Stimulated activated naive CD8-positive, alpha-beta T cell treated with anti-CD3 and anti-CD28 coated beads, Interleukin-15, amount 100 ng/mL, for 72 hours (primary cell): ENCODE results near the gene PRKAA2.
"Not testable (repeated sequence)": the region's sequence is repeated elsewhere in the genome, so short reads cannot be mapped to it uniquely, and the experiment has no call there.

Experiments
- ATAC-seq: fragments of 150-1000 bp; cut with Tn5 transposase; 2 replicates; pipeline ENCODE4 v1.10.0; 2021; ENCODE audit warnings: mild to moderate bottlenecking, moderate library complexity
- DNase-seq, 2 donors: peaks; one replicate each; pipeline ENCODE4 v3.0.0; 2021 to 2022
- H3K27ac Mint-ChIP-seq, 2 donors: one replicate each; pipeline ENCODE4 v1.8.0; 2022; ENCODE audit warnings: mild to moderate bottlenecking in 2 of 2, mixed read lengths in 2 of 2, moderate library complexity in 2 of 2
- H3K27me3 Mint-ChIP-seq: one replicate; pipeline ENCODE4 v1.8.0; 2022; ENCODE audit warnings: mixed read lengths
- H3K4me1 Mint-ChIP-seq: one replicate; pipeline ENCODE4 v1.8.0; 2022; ENCODE audit warnings: mild to moderate bottlenecking, mixed read lengths
- H3K4me3 Mint-ChIP-seq, 2 donors: one replicate each; pipeline ENCODE4 v1.8.0; 2022; ENCODE audit warnings: mild to moderate bottlenecking in 2 of 2, mixed read lengths in 2 of 2, moderate library complexity in 1 of 2
- H3K9me3 Mint-ChIP-seq, 2 donors: one replicate each; pipeline ENCODE4 v1.8.0; 2022; ENCODE audit warnings: mixed read lengths in 2 of 2

The PRKAA2 gene

DNA sequence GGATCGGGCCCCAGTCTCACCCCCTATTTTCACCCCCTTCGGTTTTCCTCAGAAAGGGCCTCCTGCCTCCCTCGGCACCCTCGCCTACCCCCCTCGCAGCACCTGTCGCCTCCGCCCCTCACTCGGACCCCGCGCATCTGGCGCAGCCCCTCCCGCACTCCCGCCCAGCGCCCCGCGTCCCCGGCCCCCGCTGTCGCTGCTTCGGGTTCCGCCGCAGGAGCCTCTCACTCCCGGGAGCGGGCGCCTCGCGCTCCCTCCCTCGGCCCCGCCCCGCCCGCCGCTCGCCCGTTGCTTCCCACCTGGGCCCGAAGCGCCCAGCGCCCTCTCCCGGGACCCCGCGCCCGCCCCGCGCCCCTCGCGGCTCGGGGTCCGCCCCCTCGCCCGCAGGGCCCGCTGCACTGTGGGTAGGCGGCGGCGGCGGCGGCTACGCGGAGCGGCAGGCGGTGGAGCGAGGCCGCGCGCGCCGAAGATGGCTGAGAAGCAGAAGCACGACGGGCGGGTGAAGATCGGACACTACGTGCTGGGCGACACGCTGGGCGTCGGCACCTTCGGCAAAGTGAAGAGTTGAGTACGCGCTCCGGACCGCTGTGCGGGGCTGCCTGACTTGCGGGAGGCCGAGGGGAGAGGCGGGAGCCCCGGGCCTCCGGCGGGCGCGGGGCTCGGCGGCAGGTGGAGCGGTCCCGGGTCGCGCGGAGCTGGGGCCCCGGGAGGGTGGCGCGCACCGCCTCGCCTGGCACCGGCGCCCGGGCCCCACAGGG, at the start of gene PRKAA2:
TSS of gene PRKAA2 (plus strand) at position 396 of the 758 bp plus-strand sequence. CDS start at position 470, 74 bp downstream.
- no peaks in the 10 kb centered on the region for H3K9me3 Mint-ChIP-seq
- H3K4me1 Mint-ChIP-seq = peaks cover 20% of the 10 kb centered on the region
- DNase-seq = no peak
- peaks cover 64% of the 10 kb centered on the region for H3K27me3 Mint-ChIP-seq
- peak; percentile 64 for ATAC-seq
- H3K4me3 Mint-ChIP-seq = peak within 1 kb of the TSS; percentile 69 to 79
- H3K27ac Mint-ChIP-seq = peak within 1 kb of the TSS in 1 of 2 donors; percentile 83

DNA sequence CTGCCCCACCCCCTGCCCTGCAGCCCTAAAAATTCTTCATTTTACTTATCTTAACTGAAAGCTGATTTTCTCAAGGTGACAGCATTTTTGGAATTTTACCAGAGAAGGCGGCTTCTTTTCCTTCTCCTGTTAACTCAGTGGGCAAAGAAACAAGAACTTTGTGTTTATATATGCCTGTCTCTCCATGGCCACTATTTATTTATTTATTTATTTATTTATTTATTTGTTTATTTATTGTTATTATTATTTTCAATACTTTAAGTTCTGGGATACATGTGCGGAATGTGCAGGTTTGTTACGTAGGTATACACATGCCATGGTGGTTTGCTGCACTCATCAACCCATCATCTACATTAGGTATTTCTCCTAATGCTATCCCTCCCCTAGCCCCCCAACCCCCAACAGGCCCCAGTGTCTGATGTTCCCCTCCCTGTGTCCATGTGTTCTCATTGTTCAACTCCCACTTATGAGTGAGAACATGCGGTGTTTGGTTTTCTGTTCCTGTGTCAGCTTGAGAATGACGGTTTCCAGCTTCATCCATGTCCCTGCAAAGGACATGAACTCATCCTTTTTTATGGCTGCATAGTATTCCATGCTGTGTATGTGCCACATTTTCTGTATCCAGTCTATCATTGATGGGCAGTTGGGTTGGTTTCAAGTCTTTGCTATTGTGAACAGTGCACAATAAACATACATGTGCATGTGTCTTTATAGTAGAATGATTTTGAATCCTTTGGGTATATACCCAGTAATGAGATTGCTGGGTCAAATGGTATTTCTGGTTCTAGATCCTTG, 49.5 kb upstream of the PRKAA2 start:
- H3K4me3 Mint-ChIP-seq = not testable (repeated sequence)

GRCh38 chr1:56610097-56610496, 35.0 kb upstream of the PRKAA2 start:
- Mint-ChIP-seq H3K9me3 (peaks cover 16 to 18% of the 10 kb centered on the region in 2 donors), H3K27me3 (peaks cover 14% of the 10 kb centered on the region)
- H3K27ac Mint-ChIP-seq, ATAC-seq, H3K4me1 Mint-ChIP-seq, H3K4me3 Mint-ChIP-seq, DNase-seq: not testable (repeated sequence)

More for the DNA sequence above, 49.5 kb upstream of the PRKAA2 start:
- H3K9me3 Mint-ChIP-seq, ATAC-seq, H3K27ac Mint-ChIP-seq, H3K27me3 Mint-ChIP-seq, H3K4me1 Mint-ChIP-seq, DNase-seq: not testable (repeated sequence)

DNA sequence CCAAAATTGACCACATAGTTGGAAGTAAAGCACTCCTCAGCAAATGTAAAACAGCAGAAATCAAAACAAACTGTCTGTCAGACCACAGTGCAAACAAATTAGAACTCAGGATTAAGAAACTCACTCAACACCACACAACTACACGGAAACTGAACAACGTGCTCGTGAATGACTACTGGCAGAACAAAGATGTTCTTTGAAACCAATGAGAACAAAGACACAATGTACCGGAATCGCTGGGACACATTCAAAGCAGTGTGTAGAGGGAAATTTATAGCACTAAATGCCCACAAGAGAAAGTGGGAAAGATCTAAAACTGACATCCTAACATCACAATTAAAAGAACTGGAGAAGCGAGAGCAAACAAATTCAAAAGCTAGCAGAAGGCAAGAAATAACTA, 34.3 kb upstream of the PRKAA2 start:
- not testable (repeated sequence) for H3K4me1 Mint-ChIP-seq, H3K27me3 Mint-ChIP-seq, ATAC-seq, DNase-seq, H3K4me3 Mint-ChIP-seq
- Mint-ChIP-seq H3K27ac (peak overlapping the region in 1 of 2 donors; percentile 53), H3K9me3 (peaks cover 16 to 18% of the 10 kb centered on the region in 2 donors)

DNA sequence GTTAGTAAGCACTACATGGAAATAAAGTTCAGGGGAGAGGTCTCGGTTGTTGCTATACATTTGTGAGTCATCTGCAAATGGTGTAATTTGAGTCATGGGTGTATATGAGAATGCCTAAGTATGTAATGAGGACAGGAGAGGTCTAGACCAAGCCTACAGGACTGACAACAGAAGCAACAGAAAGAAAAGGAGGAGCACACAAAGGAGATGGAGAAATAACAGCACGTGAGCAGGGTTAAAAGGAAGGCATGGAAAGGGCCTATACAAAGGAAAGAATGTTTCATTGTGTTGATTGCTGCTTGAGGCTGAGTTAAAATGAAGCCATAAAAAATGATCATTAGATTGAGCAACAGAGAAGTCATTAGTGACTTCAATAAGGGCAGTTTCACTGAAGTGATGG, 28.0 kb upstream of the PRKAA2 start:
- no peak for DNase-seq
- Mint-ChIP-seq H3K4me1 (no peaks in the 10 kb centered on the region), H3K27me3 (no peaks in the 10 kb centered on the region), H3K4me3 (no peak overlapping the region), H3K9me3 (peaks cover 5 to 7% of the 10 kb centered on the region in 2 donors), H3K27ac (no peak overlapping the region)
- no peak for ATAC-seq

DNA sequence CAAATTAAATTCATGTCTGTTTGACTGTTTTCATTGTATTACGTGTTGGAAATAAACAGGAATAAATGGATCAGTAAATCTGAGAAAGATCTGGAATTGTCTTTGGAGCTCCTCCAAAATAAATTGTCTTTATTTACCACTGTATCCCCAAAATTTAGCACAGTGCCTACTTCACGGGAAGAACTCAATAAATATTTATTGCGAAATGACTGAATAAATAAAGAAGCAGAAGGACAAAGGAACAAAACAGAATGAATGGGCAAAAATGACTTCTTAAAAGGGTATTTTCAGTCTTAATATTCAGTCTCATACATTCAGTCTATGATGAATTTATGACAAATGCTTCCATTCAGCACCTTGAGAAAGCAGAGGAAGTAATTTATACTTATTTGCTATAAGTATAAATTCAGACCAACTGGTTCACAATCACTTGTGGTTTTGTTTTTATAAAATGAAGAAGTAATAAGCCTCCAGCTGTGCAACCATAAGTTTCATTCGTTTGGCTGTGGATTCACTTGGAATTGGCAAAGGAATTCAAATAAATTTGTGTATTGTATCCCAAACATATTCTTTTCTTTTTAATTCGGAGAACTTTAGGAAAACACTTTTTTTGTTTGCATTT, 19.2 kb upstream of the PRKAA2 start:
- Mint-ChIP-seq H3K4me1 (no peaks in the 10 kb centered on the region), H3K27me3 (no peaks in the 10 kb centered on the region), H3K4me3 (no peak overlapping the region), H3K27ac (no peak overlapping the region), H3K9me3 (peaks cover 0 to 12% of the 10 kb centered on the region in 2 donors)
- ATAC-seq (no peak), DNase-seq (no peak)

DNA sequence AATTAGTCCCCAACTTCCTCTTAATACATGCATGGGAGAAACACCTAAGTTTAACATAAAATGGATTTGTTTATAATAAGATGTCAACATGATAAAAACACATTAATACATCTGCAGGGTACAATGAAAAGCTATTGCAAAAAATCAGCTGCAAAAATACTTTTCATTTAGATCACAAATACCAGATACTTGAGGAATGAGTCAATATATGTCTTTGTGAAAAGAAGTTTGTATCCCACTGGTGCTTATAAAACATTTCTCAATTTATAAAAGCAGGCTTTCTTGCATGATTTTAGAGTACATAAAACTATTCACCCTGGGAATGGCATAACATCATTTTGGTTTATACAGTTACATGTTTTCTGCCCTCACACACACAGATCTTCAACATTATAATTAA, 18.6 kb upstream of the PRKAA2 start:
- H3K4me1 Mint-ChIP-seq = no peaks in the 10 kb centered on the region
- H3K27me3 Mint-ChIP-seq = no peaks in the 10 kb centered on the region
- H3K4me3 Mint-ChIP-seq = no peak overlapping the region
- ATAC-seq (no peak), DNase-seq (no peak)
- H3K27ac Mint-ChIP-seq = peak overlapping the region in 1 of 2 donors; percentile 15
- H3K9me3 Mint-ChIP-seq = peaks cover 0 to 12% of the 10 kb centered on the region in 2 donors

GRCh38 chr1:56627019-56627635, 18.0 kb upstream of the PRKAA2 start:
- Mint-ChIP-seq H3K4me1 (no peaks in the 10 kb centered on the region), H3K27me3 (no peaks in the 10 kb centered on the region), H3K4me3 (no peak overlapping the region), H3K9me3 (peaks cover 0 to 12% of the 10 kb centered on the region in 2 donors), H3K27ac (no peak overlapping the region)
- DNase-seq (no peak), ATAC-seq (no peak)

GRCh38 chr1:56627636-56628039, 17.5 kb upstream of the PRKAA2 start:
- no peak for DNase-seq
- Mint-ChIP-seq H3K4me3 (no peak overlapping the region), H3K9me3 (peaks cover 0 to 8% of the 10 kb centered on the region in 2 donors), H3K27me3 (no peaks in the 10 kb centered on the region), H3K4me1 (no peaks in the 10 kb centered on the region), H3K27ac (no peak overlapping the region)
- ATAC-seq = no peak

DNA sequence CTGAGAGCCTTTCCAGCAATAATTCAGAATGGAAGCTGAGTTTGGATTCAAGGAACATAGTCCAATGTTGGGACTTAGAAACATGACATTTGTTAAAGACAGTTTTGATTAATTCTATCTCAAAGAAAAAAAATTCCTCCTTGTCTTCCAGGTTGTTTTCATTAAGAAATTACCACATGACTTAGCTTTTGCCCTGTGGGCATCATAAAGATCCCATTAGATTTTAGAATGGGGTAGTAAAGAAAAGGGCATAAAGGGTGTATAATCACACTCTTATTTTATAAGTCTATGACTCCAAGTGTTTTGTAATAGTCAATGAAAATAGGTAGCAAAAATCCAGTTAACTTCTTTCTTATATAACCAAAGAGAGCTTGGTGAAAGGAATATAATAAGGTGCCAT, 14.3 kb upstream of the PRKAA2 start:
- H3K4me1 Mint-ChIP-seq = no peaks in the 10 kb centered on the region
- no peak overlapping the region for H3K27ac Mint-ChIP-seq
- no peak for DNase-seq
- no peak for ATAC-seq
- H3K27me3 Mint-ChIP-seq = no peaks in the 10 kb centered on the region
- no peaks in the 10 kb centered on the region for H3K9me3 Mint-ChIP-seq
- no peak overlapping the region for H3K4me3 Mint-ChIP-seq

- H3K4me3 Mint-ChIP-seq = no peak overlapping the region
- no peaks in the 10 kb centered on the region for H3K4me1 Mint-ChIP-seq
- DNase-seq (no peak), ATAC-seq (no peak)
- no peak overlapping the region for H3K27ac Mint-ChIP-seq
- H3K27me3 Mint-ChIP-seq = no peaks in the 10 kb centered on the region
- no peaks in the 10 kb centered on the region for H3K9me3 Mint-ChIP-seq
Observed at GRCh38 chr1:56631901-56632300, 13.2 kb upstream of the PRKAA2 start.

GRCh38 chr1:56634981-56635380, 10.1 kb upstream of the PRKAA2 start:
- Mint-ChIP-seq H3K4me1 (no peaks in the 10 kb centered on the region), H3K27me3 (no peaks in the 10 kb centered on the region), H3K4me3 (no peak overlapping the region), H3K27ac (no peak overlapping the region), H3K9me3 (no peaks in the 10 kb centered on the region)
- no peak for ATAC-seq
- no peak for DNase-seq

GRCh38 chr1:56638248-56638647, 6.9 kb upstream of the PRKAA2 start:
- ATAC-seq = no peak

DNA sequence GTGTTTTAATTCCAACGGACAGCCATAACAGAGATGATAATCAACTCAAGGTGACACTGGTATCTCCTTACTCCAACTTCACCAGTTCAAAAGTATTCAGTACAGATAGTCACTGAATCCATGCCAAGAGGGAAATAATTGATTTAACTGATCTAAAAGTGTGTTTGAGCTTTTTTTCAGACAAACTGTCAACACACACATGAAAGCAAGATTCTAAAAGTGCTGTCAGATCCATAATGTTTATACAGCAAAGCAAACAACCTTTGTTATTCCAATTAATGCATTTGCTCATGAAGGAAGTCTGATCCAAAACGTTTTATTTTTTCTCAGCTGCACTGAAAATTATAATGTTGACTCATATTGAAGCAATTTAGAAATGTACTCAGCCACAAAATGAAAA, 5.9 kb upstream of the PRKAA2 start:
- H3K9me3 Mint-ChIP-seq = no peaks in the 10 kb centered on the region
- ATAC-seq (no peak), DNase-seq (no peak)
- H3K4me3 Mint-ChIP-seq = no peak overlapping the region
- H3K4me1 Mint-ChIP-seq = peaks cover under 1% of the 10 kb centered on the region
- H3K27me3 Mint-ChIP-seq = peaks cover 13% of the 10 kb centered on the region
- H3K27ac Mint-ChIP-seq = no peak overlapping the region

More at GRCh38 chr1:56638248-56638647, 6.9 kb upstream of the PRKAA2 start:
- Mint-ChIP-seq H3K27me3 (peaks cover 6% of the 10 kb centered on the region), H3K27ac (no peak overlapping the region), H3K4me1 (no peaks in the 10 kb centered on the region), H3K4me3 (no peak overlapping the region), H3K9me3 (no peaks in the 10 kb centered on the region)
- no peak for DNase-seq

DNA sequence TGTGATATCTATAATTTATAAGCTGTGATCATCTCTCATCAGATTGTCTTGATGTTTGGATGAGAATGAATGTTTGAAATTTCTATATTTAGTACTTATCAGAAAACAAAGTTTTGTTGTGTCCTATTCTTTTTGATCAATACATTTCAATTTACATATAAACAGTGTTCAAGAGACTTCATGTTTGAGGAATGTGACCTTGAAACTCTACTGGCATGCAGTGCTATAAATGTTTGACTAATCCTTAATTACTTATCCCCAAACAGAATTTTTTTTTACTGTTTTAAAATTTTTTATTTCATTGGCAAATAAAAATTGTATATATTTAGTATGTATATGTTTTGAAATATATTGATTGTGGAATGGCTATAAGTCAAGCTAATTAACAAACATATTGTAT, 1.5 kb upstream of the PRKAA2 start:
- Mint-ChIP-seq H3K9me3 (no peaks in the 10 kb centered on the region), H3K27ac (no peak overlapping the region), H3K4me1 (peaks cover 20% of the 10 kb centered on the region), H3K27me3 (peaks cover 55% of the 10 kb centered on the region), H3K4me3 (no peak overlapping the region)
- ATAC-seq (no peak), DNase-seq (no peak)
